Stimulated activated naive B cell treated with anti-CD40 and anti-IgM and Interleukin-4, amounts not matched to agents 10 μg/mL and 1 μg/mL and 100 μg/mL, for 72 hours (primary cell): ENCODE results near the gene SRCIN1.
"Not testable (repeated sequence)": the region's sequence is repeated elsewhere in the genome, so short reads cannot be mapped to it uniquely, and the experiment has no call there.

ENCODE experiments used
- ATAC-seq, 2 donors: fragments of 150-1000 bp; cut with Tn5 transposase; replicated peaks; 2 replicates each; pipeline ENCODE4 v1.10.0; 2021; ENCODE audit warnings: moderate library complexity in 1 of 2
- DNase-seq: peaks from one replicate; pipeline ENCODE4 v3.0.0; 2021
- H3K27ac Mint-ChIP-seq: one replicate; pipeline ENCODE4 v1.8.0; 2022; ENCODE audit warnings: mild to moderate bottlenecking, mixed read lengths
- H3K27me3 Mint-ChIP-seq, 2 donors: one replicate each; pipeline ENCODE4 v1.8.0; 2022; ENCODE audit warnings: mixed read lengths in 2 of 2
- H3K36me3 Mint-ChIP-seq, 2 donors: one replicate each; pipeline ENCODE4 v1.8.0; 2022; ENCODE audit warnings: mixed read lengths in 2 of 2, mild to moderate bottlenecking in 1 of 2
- H3K4me1 Mint-ChIP-seq, 2 donors: one replicate each; pipeline ENCODE4 v1.8.0; 2022; ENCODE audit warnings: mixed read lengths in 2 of 2, mild to moderate bottlenecking in 1 of 2
- H3K4me3 Mint-ChIP-seq, 2 donors: one replicate each; pipeline ENCODE4 v1.8.0; 2022; ENCODE audit warnings: mild to moderate bottlenecking in 2 of 2, mixed read lengths in 2 of 2, moderate library complexity in 1 of 2
- H3K9me3 Mint-ChIP-seq, 2 donors: one replicate each; pipeline ENCODE4 v1.8.0; 2022; ENCODE audit warnings: mixed read lengths in 2 of 2, mild to moderate bottlenecking in 1 of 2

SRCIN1 gene

GRCh38 chr17:38485146-38485468, 120.6 kb downstream of the SRCIN1 start:
- Mint-ChIP-seq H3K9me3 (no peaks in the 10 kb centered on the region), H3K27me3 (peaks cover 0 to 12% of the 10 kb centered on the region in 2 donors), H3K36me3 (peaks cover 0 to 2% of the 10 kb centered on the region in 2 donors), H3K27ac (peak overlapping the region; percentile 2), H3K4me1 (peaks cover 8 to 13% of the 10 kb centered on the region in 2 donors), H3K4me3 (no peak overlapping the region)
- DNase-seq (no peak), ATAC-seq (no peak)

GRCh38 chr17:38484242-38485145, 121.3 kb downstream of the SRCIN1 start:
- not testable (repeated sequence) for H3K36me3 Mint-ChIP-seq, H3K4me3 Mint-ChIP-seq, H3K9me3 Mint-ChIP-seq
- Mint-ChIP-seq H3K4me1 (peaks cover 8 to 13% of the 10 kb centered on the region in 2 donors), H3K27ac (peak overlapping the region; percentile 2), H3K27me3 (peaks cover 0 to 12% of the 10 kb centered on the region in 2 donors)
- DNase-seq (peak; percentile 18), ATAC-seq (peak; percentile 85 to 88)

- DNase-seq, H3K27ac Mint-ChIP-seq, H3K9me3 Mint-ChIP-seq, H3K36me3 Mint-ChIP-seq, H3K4me3 Mint-ChIP-seq, ATAC-seq: not testable (repeated sequence)
- Mint-ChIP-seq H3K4me1 (peaks cover 8 to 13% of the 10 kb centered on the region in 2 donors), H3K27me3 (peaks cover 0 to 12% of the 10 kb centered on the region in 2 donors)
Observed at GRCh38 chr17:38482700-38483043, 123.1 kb downstream of the SRCIN1 start.

GRCh38 chr17:38482039-38482699, 123.6 kb downstream of the SRCIN1 start:
- not testable (repeated sequence) for H3K4me3 Mint-ChIP-seq, H3K9me3 Mint-ChIP-seq, H3K27ac Mint-ChIP-seq, DNase-seq, ATAC-seq, H3K36me3 Mint-ChIP-seq
- Mint-ChIP-seq H3K4me1 (peaks cover 8 to 13% of the 10 kb centered on the region in 2 donors), H3K27me3 (peaks cover 0 to 12% of the 10 kb centered on the region in 2 donors)
